Gastroesophageal sphincter (tissue), 4 donors: ENCODE data around the gene BCAS3. TPM values are rescaled to one million over a fixed set of nuclear protein-coding genes. Genes with fewer than 3 reads are reported as not detected.

ENCODE experiments used
- ATAC-seq: fragments of 150-250 bp; one replicate; pipeline ENCODE4 v1.9.1; 2016; ENCODE audit warnings: mild to moderate bottlenecking, moderate library complexity
- H3K27ac ChIP-seq, 4 donors: fragments of 200-600 bp; sonication (generic) in 3 of 4; 1 replicate in 3 of 4; 2 replicates in 1 of 4; pipeline ENCODE4 v1.5.1; 2016 to 2019
- H3K27me3 ChIP-seq: fragments of 200-600 bp; sonication (generic); one replicate; pipeline ENCODE4 v1.5.1; 2019
- H3K36me3 ChIP-seq, 2 donors: fragments of 200-600 bp; sonication (generic); one replicate each; pipeline ENCODE4 v1.5.1; 2019; ENCODE audit warnings: control low read depth in 1 of 2
- H3K4me1 ChIP-seq, 3 donors: fragments of 200-600 bp; sonication (generic); 1 replicate in 2 of 3; 2 replicates in 1 of 3; pipeline ENCODE4 v1.5.1; 2016 to 2019; ENCODE audit warnings: control low read depth in 2 of 3
- H3K4me3 ChIP-seq, 2 donors: fragments of 200-600 bp; sonication (generic); one replicate each; pipeline ENCODE4 v1.5.1; 2019; ENCODE audit warnings: mild to moderate bottlenecking in 1 of 2, moderate library complexity in 1 of 2
- H3K9me3 ChIP-seq, 3 donors: fragments of 200-600 bp; sonication (generic); one replicate each; pipeline ENCODE4 v1.5.1; 2017 to 2019; ENCODE audit warnings: control low read depth in 2 of 3
- EP300 ChIP-seq: sonication (generic); formaldehyde crosslinking; IDR thresholded peaks from one replicate; pipeline ENCODE4 v1.6.1; 2017; ENCODE audit warnings: antibody characterized with exemption, mild to moderate bottlenecking
- POLR2A ChIP-seq, 2 donors: fragments of 450-650 bp; IDR thresholded peaks; one replicate each; pipeline ENCODE4 v1.6.1; 2017; ENCODE audit warnings: antibody characterized with exemption in 2 of 2, mild to moderate bottlenecking in 2 of 2, moderate library complexity in 1 of 2
- POLR2AphosphoS5 ChIP-seq: sonication (generic); formaldehyde crosslinking; IDR thresholded peaks from one replicate; pipeline ENCODE4 v1.6.1; 2017; ENCODE audit warnings: antibody characterized with exemption
- WGBS, 2 donors: methylation state at CpG; one replicate each; pipeline ENCODE4 v1.1.5; 2018; ENCODE audit warnings: low coverage in 1 of 2; 5-methylcytosine and 5-hydroxymethylcytosine counted together
- total RNA-seq, 4 donors: library from RNA; depleted of rRNA; stranded (reverse); fragments of >200 nt; gene quantifications; one replicate each; pipeline ENCODE4 v1.1.0, GENCODE V29; 2016
- TF ChIP-seq, protein P1 (sequence below), 4 experiments: fragments of 200-600 bp in 2 of 4; fragments of 450-650 bp in 2 of 4; sonication (generic) in 1 of 4; IDR thresholded peaks; one replicate each; pipeline ENCODE4 v1.5.1; 2017 to 2019; ENCODE audit warnings: antibody characterized with exemption in 4 of 4, mild to moderate bottlenecking in 2 of 4, moderate library complexity in 2 of 4

The BCAS3 gene
- total RNA-seq, 4 donors from 2014 or later = 18.8 to 37.0 (median 34.5) TPM

DNA sequence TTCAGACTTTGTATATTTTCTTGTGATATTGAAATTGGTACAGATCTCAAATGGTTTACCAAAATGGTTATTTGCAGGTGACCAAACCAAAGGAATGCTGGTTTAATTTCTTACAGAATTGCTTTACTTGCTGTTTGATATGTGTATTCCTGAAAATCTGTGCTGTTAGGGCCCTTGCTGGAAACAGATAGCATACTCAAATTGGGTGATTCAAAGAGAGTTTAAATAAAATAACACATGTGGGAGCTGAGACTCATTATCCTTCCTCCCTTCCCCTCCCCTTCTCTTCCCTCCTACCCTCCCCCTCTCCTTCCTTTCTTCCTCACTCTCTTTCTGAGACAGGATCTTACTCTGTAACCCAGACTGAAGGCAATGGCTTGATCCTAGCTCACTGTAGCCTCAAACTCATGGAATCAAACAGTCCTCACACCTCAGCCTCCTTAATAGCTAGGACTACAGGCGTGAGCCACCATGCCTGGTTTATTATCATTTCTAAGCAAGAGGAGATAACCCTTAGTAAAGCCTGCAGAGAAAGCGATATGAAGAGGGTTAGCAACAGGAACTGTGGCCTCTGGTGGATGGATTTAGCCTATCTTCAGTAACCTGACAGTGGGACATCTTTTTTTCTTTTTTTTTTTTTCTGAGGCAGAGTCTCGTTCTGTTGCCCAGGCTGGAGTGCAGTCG lies 141.9 kb downstream of the BCAS3 start:
- no peaks in the 10 kb centered on the region for H3K9me3 ChIP-seq
- 90 to 96% methylated on average over 2 to 4 of the region's 4 CpGs for WGBS, 2 donors
- no peaks in the 10 kb centered on the region for H3K27me3 ChIP-seq
- no peak for ATAC-seq
- H3K4me3 ChIP-seq = no peak overlapping the region
- TF ChIP-seq, protein P1, sequence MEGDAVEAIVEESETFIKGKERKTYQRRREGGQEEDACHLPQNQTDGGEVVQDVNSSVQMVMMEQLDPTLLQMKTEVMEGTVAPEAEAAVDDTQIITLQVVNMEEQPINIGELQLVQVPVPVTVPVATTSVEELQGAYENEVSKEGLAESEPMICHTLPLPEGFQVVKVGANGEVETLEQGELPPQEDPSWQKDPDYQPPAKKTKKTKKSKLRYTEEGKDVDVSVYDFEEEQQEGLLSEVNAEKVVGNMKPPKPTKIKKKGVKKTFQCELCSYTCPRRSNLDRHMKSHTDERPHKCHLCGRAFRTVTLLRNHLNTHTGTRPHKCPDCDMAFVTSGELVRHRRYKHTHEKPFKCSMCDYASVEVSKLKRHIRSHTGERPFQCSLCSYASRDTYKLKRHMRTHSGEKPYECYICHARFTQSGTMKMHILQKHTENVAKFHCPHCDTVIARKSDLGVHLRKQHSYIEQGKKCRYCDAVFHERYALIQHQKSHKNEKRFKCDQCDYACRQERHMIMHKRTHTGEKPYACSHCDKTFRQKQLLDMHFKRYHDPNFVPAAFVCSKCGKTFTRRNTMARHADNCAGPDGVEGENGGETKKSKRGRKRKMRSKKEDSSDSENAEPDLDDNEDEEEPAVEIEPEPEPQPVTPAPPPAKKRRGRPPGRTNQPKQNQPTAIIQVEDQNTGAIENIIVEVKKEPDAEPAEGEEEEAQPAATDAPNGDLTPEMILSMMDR (IDR thresholded peaks at IDR 0.05) = no peak
- TF ChIP-seq EP300 (no peak), POLR2AphosphoS5 (no peak), POLR2A (IDR thresholded peaks at IDR 0.05) (no peak)
- peaks cover 0 to 7% (median 0%) of the 10 kb centered on the region in 3 donors for H3K4me1 ChIP-seq
- no peak overlapping the region for H3K27ac ChIP-seq
- no peaks in the 10 kb centered on the region for H3K36me3 ChIP-seq

DNA sequence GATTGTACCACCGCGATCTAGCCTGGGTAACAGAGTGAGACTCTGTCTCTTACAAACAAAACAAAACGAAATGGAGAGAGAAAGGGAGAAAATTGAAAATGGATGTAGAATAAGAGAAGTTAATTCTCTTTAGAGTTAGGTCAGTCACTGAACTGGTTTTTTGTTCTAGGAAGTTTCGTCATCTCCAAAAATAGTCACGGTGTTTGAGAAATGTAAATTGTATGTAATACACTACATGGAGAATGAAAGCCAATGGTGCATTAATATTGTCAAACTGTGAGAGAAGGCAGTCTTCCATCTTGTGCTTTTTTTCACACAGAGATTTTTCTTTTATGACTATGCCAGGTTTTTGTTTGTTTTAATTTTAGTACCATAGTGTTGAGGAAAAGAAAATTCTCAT lies 145.9 kb downstream of the BCAS3 start:
- no peak for ATAC-seq
- WGBS, 2 donors = 39 to 57% methylated on average over 5 of the region's 5 CpGs

DNA sequence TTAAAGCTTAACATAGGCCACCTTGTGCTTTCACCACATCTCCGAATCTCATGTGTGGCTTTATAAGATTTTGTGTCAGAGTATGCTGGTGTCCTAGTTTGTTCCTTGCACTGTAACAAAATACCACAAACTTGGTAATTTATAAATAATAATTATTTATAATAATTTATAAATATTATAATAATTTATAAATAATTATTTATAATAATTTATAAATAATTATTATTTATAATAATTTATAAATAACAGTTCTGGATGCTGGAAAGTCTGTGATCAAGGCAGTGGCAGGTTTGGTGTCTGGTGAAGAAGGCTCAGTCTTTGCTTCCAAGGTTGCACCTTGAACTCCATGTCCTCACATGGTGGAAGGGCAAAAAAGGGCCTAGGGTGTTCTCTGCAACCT lies 147.7 kb downstream of the BCAS3 start:
- no peak overlapping the region for H3K4me3 ChIP-seq
- no peak for ATAC-seq
- H3K27ac ChIP-seq = no peak overlapping the region
- no peaks in the 10 kb centered on the region for H3K9me3 ChIP-seq
- H3K36me3 ChIP-seq = no peaks in the 10 kb centered on the region
- TF ChIP-seq, protein P1 (IDR thresholded peaks at IDR 0.05) = no peak
- no peak for TF ChIP-seq POLR2AphosphoS5
- TF ChIP-seq POLR2A (IDR thresholded peaks at IDR 0.05) = no peak
- no peak for TF ChIP-seq EP300
- 91 to 97% methylated on average over 1 of the region's 1 CpG for WGBS, 2 donors
- H3K27me3 ChIP-seq = no peaks in the 10 kb centered on the region
- peaks cover 0 to 7% (median 0%) of the 10 kb centered on the region in 3 donors for H3K4me1 ChIP-seq

More for the DNA sequence above, 145.9 kb downstream of the BCAS3 start:
- Histone ChIP-seq H3K9me3 (no peaks in the 10 kb centered on the region), H3K27me3 (no peaks in the 10 kb centered on the region), H3K4me1 (peaks cover 0 to 7% (median 0%) of the 10 kb centered on the region in 3 donors), H3K4me3 (no peak overlapping the region), H3K36me3 (no peaks in the 10 kb centered on the region), H3K27ac (no peak overlapping the region)
- TF ChIP-seq POLR2AphosphoS5 = no peak
- TF ChIP-seq POLR2A (IDR thresholded peaks at IDR 0.05) = no peak
- no peak for TF ChIP-seq EP300
- TF ChIP-seq, protein P1 (IDR thresholded peaks at IDR 0.05) = no peak

DNA sequence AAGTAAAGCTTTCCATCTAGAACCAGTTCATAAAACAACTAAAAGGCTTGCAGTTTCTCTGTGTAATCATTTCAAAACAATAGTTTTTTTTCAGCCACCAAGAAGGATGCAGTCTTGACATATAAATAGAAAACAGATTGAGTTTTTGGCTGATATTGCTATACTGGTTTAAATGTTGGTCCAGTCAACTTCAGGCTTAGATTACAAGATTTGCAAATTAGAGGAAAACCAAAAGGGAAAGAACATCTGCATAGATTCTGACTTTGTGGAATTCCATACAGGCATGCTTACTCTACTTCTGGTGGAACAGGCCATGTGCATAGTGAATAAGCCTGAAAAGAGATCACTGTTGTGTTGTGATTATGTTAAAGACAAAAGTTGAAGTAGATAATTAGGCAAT lies 150.3 kb downstream of the BCAS3 start:
- Histone ChIP-seq H3K27ac (no peak overlapping the region), H3K9me3 (no peaks in the 10 kb centered on the region), H3K27me3 (no peaks in the 10 kb centered on the region), H3K36me3 (no peaks in the 10 kb centered on the region), H3K4me3 (no peak overlapping the region), H3K4me1 (peaks cover 0 to 5% (median 0%) of the 10 kb centered on the region in 3 donors)
- no peak for ATAC-seq
- TF ChIP-seq POLR2A (IDR thresholded peaks at IDR 0.05) (no peak), POLR2AphosphoS5 (no peak), EP300 (no peak)

DNA sequence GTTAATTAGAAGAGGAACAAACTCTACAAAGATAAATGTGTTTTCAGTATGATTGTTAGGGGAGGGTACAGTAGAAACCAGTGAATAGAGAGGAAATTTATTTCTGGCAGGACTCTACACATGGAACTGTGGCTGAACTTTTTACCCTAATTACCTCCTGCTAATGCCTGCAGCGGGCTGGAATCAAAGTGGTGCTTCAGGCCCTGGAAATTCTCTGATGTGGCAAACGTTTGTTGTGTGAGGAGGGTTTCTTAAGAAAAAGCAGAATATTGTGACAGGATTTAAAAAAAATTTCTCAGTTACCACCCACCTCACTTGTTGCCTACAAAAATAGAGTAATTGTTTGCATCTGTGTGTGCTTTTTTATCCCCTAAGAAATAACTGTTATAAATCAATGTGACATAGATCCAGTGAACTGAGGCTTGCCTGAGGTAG lies 154.5 kb downstream of the BCAS3 start:
- 14 to 21% methylated on average over 2 of the region's 2 CpGs for WGBS, 2 donors
- no peak overlapping the region for H3K4me3 ChIP-seq
- H3K27ac ChIP-seq = no peak overlapping the region
- H3K9me3 ChIP-seq = no peaks in the 10 kb centered on the region
- H3K36me3 ChIP-seq = no peaks in the 10 kb centered on the region
- ATAC-seq = no peak
- no peaks in the 10 kb centered on the region for H3K4me1 ChIP-seq
- TF ChIP-seq, protein P1 (IDR thresholded peaks at IDR 0.05) = no peak
- TF ChIP-seq POLR2AphosphoS5 (no peak), EP300 (no peak), POLR2A (IDR thresholded peaks at IDR 0.05) (no peak)
- no peaks in the 10 kb centered on the region for H3K27me3 ChIP-seq
